GM19043 (cell line): ENCODE data around the gene KIF12.

Experiments used
- ATAC-seq: cut with Tn5 transposase; IDR thresholded peaks from one replicate; pipeline ENCODE4 v1.9.1; 2021; ENCODE audit warnings: low read depth; ENCODE audit not compliant: unreplicated experiment

Gene KIF12

GRCh38 chr9:114124138-114124537 is 25.0 kb upstream of the KIF12 start:
- ATAC-seq, result no peak

GRCh38 chr9:114123031-114123977 is 24.2 kb upstream of the KIF12 start:
- no peak for ATAC-seq

DNA sequence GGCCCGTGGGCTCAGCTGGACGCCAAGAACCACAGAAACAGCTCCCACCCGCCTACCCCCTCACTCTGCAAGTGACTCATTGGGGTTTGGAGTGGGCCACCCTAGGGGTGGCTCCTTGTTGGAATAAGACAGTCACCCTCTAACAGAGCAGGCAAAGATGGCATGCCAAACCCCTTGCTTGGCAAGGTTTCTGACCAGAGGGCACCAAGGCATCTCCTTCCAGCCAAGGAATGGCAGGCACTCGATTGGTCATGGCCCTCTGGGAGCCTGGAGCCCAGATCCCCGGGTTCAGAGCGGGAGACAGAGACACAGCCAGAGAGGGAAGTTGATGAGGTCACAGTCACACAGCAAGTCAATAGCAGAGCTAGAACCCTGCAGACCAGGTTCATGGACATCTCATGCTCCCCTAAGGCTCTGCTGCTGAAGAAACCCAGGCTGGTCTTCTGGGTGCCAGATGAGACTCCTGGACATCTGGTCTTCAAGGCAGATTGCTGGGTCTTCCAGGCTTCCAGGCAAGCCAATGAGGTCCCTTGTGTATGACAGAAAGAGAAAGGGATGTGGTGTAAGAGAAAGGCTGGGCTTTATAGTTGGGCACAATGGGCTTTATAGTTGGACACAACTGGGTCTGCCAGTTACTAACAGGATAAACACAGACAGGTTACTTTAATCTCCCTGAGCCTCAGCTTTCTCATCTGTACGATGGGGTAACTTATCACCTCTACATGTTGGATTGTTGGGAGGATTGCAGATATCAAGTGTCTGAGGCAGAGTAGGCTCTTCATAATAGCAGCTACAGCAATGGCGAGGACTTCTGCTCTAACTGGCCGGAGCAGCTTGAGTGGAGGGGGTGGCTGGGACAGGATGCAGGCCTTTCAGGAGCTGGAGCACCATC is 23.3 kb upstream of the KIF12 start:
- no peak for ATAC-seq

DNA sequence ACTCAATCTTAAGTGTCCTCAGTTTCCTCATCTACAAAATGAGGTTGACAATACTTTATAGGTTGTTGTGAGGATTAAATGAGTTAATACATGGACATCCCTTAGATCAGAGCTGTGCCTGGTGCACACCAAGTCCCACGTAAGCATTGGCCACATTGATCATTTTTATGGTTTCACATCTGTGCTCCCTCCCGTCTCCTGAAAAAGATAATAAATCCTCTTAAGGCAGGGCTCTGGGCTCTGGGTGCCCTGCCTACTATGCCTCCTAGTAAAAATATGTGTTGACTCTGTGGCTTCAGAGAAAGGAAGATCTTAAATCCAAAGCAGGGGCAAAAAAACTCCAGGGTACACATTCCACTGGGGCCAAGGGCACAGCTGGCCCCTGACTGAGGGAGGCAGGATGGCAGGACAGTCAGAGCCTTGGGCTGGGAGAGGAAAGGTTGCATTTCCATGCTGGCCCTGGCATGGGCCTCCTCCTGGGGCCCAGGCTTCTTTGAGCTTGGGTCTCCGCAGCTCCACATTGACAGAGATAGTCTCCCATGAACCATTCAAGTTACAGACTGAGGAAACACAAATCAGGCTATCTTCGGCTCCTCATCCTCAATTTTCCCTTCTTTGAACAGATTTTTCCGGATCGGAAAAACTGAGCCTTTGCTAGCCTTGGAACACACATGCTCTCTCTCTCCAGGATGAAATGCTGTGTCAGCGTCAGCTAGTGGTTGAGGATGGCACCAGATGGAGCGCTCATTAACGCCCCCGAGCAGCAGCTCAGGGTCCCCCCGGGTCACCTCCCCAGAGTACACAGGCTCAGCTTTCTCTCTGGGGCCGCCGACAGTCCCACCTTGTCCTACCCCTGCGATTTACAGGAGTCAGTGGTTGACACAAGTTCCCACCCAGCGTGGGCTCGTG is 22.4 kb upstream of the KIF12 start:
- no peak for ATAC-seq

DNA sequence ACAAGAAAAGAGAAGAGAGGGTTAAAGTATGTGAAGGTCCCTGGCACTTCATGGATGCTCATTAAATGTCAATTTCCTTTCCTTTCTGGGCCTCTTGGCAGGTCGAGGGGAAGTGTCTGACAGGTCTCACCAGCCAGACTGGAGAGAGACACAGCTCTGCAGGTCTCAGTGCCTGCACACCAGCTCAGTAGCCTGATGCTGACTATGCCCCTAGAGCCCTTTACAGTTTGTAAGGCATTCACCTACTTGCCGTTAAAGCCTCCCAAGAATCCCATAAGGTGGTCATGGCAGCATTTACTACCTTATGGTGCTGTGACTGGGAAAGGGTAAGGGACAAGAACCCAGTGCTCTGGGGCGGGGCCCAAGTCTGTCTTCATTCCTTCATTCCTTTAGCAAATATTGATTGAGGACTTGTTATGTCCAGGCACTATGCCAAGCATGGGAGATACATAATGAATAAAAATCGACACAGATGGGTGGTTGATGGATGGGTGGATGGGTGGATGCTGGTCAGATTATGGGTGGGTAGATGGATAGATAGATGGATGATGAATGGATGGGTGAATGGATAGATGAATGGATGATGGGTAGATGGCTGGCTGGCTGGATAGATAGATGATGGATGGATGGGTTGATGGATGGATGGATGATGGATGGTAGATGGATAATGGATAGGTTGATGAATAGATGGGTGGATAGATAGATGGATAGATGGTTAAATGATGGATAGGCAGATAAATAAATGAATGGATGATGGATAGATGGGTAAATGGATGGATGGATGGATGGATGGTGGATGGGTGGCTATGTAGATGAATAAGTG is 21.3 kb upstream of the KIF12 start:
- ATAC-seq, result no peak

- ATAC-seq, result no peak
Measured at GRCh38 chr9:114119242-114120191, 20.4 kb upstream of the KIF12 start.

DNA sequence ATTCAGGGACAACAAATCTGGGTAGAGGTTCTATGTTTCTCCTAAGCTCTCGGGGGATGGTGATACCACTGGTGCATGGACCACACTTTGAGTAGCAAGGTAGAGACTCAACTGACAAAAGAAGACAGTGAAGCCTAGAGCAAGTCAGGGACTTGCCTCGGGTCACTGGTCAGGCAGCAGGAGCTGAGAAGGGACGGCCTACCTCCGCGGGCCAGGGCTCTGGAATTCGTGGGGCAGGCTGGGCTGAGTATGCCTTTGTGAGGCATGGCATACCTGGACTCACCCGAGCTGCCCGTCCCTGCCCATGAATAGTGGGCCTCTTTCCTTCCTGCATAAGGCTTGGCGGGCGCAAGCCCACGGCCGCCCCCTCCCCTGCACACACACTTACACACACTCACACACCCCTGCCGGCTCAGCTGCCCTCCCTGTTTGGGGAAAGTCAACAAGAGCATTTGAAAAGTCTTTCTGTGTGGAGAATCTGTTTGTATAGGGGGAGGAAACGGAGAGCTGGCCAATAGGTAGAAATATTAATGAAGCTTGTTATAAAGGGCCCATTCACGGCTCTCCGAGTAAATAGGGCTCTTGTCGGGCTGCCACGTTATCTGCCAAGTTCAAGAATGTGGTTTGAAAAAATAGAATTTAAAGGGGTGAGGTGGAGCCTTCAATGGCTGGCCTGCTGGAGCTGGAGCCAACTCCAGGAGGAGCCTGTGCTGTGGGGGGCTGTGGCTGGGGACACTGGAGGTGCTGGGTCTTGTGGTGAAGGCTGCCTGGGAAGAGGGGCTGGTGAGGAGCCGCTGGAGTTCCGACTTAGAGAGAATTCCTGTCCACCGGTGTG is 19.1 kb upstream of the KIF12 start:
- ATAC-seq, result no peak

- no peak for ATAC-seq
Measured at GRCh38 chr9:114117614-114117995, 18.5 kb upstream of the KIF12 start.

DNA sequence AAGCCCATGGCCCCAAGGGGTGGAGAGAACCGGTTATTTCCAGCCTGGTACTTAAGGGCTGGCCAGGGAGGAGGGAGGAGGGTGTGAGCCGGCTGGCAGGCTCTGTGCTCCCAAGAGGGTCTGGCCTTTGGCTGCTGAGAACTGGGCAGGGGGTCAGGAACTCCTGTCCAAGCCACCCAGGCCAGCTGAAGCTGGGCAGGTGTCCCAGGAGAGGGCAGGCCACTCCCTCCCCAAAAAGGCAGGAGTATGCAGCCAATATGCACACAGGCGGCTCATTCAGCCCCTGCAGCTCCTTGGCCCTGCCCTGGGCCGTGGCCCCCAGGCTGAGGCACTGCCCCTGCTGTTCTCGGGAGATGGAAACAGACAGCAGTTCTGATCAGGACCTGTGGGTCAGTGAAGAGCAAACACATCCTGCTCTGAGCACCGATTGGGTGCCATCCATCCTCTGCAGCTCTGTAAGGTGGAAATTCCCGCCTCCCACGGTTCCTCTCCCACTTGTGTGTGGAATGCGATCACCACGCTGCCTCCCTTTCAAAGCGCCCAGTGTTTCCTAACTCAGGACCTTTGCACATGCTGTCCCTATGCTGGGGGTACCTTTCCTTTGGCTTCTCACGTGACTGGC is 17.1 kb upstream of the KIF12 start:
- ATAC-seq, result no peak

DNA sequence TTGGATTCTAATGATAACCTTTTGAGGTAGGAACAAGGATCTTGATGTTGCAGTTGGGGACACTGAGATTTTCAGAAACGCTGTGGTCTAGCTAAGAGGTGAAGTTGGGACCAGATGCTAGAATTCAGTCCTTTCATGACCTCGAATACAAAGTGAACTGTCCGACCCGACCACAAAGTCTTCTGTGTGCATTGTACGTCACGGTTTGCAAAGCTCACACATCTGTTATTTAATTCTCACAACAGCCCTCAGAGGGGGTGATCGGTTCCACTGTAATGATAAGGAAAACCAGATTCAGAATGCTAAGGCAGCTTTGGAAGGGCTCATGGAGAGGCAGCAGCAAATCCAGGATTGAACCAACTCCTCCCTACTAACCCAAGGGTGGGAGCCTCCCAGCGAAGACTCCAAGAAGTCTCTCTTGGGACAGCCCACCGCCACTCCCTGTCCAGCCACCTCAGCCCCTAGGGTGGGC is 16.6 kb upstream of the KIF12 start:
- ATAC-seq, result no peak

- ATAC-seq, result no peak
Measured at GRCh38 chr9:114114364-114114763, 15.3 kb upstream of the KIF12 start.

- no peak for ATAC-seq
Measured at GRCh38 chr9:114112778-114113584, 13.9 kb upstream of the KIF12 start.

DNA sequence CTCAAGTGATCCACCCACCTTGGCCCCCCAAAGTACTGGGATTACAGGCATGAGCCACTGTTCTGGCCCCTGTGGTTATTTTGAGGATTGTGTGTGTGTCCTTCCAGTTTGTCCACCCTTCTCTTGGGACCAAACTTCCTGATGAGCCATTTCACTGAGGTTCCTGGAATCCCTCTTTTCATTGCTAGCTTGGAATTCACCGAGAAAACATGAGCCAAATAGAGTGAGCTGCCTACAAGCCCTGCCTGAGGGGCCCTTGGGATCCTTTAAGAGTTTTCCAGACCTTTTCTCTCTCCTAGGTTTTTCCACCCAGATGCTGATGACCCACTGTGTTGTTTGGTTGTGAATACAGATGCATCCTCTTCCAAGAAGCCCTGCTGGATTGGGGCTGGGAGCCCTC is 13.2 kb upstream of the KIF12 start:
- ATAC-seq, result no peak

DNA sequence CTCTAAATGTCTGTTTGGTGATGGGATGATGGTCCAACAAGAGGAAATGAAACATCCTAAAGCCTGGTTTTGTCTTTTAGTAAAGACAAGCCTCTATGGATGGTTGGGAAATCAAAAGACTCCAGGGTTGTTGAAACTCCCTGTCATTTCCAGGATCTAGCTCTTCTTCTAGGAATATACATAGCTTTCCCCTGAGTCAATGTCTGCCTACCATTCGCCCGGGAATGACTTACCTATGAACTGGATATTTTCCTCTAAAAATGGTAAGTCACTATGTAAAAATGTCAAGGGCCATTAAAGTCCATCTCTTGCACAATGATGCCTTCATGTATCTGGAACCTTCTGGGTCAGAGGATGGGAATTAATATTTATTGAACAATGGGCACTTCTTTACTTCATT is 11.1 kb upstream of the KIF12 start:
- no peak for ATAC-seq

GRCh38 chr9:114109124-114109523 is 10.0 kb upstream of the KIF12 start:
- no peak for ATAC-seq
